Islet of Langerhans (tissue), 1 donor: ENCODE measurements around the gene FABP6.

Source experiments
- FAIRE-seq: peaks from one replicate; lab custom pipeline; 2011; peaks lifted over from hg19 to GRCh38; lab: Jason Lieb, UNC

FABP6 gene

GRCh38 chr5:160262151-160263074, 33.1 kb downstream of the FABP6 start:
- no peak for FAIRE-seq

- FAIRE-seq, result no peak
Observed at GRCh38 chr5:160263326-160263855, 34.1 kb downstream of the FABP6 start.

DNA sequence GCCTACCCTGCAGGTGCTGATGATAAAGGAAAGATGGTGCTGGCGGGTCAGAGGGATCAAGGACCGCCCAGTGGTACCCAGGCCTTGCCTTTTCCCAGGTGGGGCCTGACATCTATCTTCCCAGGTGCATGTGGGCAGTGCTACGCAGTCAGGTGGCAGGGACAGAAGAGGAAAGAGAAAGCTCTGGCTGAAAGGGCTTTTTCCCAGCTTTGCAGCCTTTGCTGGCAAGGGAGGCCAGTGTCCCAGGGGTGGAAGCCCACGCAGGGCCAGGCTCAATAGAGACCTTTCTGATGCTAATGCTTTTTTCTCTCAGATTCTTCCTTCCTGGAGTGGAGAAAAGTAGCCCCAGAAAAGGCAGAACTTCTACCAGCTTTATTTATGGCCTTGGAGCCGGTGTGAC, 36.7 kb downstream of the FABP6 start:
- FAIRE-seq, result no peak

GRCh38 chr5:160266752-160267345, 37.5 kb downstream of the FABP6 start:
- FAIRE-seq, result no peak

DNA sequence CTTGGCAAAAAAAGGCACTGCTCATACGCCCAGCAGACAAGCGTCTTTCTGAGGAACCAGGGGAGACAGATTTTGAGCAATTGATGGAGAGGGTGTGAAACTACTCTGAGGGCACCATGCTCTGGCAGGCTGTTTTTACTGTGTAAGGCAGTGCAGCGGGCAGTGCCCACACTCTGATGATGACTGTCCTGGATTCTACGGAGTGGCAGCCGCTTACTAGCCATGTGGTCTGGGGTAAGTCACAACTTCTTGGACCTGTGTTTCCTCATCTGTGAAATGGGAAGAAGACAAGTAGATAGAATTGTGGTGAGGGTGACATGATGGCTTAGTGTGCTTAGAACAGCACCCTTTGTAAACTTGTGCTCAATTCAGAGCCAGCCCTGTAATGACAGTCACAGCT, 38.8 kb downstream of the FABP6 start:
- no peak for FAIRE-seq

GRCh38 chr5:160269017-160269416, 39.7 kb downstream of the FABP6 start:
- FAIRE-seq, result no peak

GRCh38 chr5:160270704-160271103, 41.4 kb downstream of the FABP6 start:
- no peak for FAIRE-seq

- FAIRE-seq, result no peak
Observed at GRCh38 chr5:160271396-160271795, 42.1 kb downstream of the FABP6 start.

- no peak for FAIRE-seq
Observed at GRCh38 chr5:160271836-160272235, 42.5 kb downstream of the FABP6 start.

- FAIRE-seq, result no peak
Observed at GRCh38 chr5:160272264-160272663, 43.0 kb downstream of the FABP6 start.

- no peak for FAIRE-seq
Observed at GRCh38 chr5:160272889-160273288, 43.6 kb downstream of the FABP6 start.

DNA sequence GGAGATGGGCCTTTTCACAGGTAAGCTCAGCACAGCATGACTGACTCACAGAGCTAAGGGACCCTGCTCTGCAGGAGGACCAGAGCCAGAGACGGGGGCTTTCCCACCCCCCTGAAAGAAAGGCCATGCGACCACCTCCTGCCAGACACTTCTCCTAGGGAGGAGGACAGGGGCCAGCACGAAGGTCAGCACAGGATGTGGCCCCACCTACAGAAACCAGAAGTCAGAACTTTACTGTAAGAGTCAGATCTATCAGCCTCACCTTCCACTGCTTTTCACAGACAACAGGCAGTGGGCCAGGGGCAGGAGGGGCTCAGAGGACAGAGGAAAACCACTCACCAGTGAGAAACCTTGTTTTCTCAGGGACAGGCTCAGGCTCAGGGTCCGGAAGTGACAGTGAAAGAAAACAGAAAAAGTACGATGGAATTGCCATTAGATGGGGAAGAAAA, 45.2 kb downstream of the FABP6 start:
- FAIRE-seq, result no peak

GRCh38 chr5:160278343-160278742, 49.0 kb downstream of the FABP6 start:
- no peak for FAIRE-seq

GRCh38 chr5:160280384-160281095, 51.2 kb downstream of the FABP6 start:
- FAIRE-seq, result no peak

GRCh38 chr5:160281275-160281674, 52.0 kb downstream of the FABP6 start:
- no peak for FAIRE-seq

DNA sequence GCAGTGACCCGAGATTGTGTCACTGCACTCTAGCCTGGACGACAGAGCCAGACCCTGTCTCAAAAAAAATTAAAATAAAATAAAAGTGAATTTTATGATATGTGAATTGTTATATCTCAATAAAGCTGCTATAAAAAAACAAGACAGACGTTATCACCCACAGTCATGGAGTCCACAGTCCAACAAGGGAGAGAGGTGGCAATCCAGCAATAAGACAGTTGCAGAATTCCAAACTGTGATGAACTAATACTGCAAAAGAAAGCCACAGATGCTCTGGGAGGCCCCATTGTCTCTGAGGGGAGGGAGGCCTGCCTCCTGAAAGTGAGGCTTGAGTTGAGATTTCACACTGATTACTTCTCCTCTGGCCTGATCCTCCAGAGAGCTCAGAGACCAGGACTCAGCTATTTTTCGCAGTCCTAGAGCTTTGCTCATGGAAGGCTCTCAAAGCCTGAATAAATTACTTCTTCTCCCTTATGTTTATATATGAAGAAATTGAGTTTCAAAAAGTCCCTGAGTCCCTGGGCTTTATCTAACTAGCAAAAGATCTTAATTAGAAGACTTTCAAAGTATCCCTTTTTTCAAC, 55.1 kb downstream of the FABP6 start:
- FAIRE-seq, result no peak

DNA sequence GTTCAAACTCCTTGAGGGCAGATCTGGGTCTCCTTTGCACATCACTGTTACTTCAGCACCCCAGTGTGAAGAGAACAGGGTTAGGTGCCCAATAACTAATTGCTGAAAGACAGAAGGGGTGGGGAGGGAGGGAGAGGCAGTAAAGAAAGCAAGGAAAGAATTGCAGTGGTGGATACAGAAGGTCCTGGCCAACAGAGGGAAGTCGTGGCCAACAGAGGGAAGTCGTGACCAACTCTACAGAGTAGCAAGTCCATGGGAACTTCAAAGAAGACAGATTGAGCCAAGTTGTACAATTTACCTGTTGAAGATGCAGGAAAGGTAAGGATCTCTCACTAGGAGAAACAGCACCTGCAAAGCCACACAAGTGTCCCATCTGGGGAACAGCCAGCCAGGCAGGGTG, 56.0 kb downstream of the FABP6 start:
- no peak for FAIRE-seq

- no peak for FAIRE-seq
Observed at GRCh38 chr5:160286947-160287346, 57.6 kb downstream of the FABP6 start.

DNA sequence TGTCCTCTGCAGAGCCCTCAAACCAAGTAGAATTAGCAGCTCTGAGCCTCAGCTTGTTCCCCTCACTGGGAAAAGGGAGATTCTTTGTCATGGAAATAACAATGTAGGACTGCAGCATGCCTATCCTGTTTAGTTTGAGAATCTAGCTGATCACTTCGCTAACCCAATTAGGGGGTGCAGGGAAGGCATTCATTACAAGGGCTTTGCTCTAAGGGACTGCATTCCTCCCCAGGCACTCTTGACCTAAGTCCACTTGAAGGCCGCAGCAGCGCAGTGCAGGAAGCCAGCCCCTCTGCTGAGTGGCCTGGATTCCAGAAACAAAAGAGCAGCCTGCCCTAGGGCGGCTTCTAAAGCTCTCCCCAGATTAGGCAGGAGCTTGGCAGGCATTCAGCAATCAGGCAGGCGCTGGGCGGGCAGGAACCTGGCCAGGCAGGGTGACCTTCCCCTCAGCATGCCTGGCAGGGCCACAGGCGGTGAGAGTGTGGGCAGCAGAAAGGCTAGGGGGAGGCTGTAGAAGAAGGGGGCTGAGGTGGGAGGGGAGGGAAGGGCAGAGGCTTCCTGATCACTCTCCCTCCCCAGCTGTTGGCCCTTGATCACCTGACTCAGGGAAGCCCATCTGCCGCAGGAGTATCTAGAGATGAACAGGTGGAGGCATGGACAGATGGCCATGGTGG, 58.2 kb downstream of the FABP6 start:
- no peak for FAIRE-seq
